ENCODE data around the gene APOF. TPM values are rescaled to one million over a fixed set of nuclear protein-coding genes. Genes with fewer than 3 reads are reported as not detected.

APOF gene, protein sequence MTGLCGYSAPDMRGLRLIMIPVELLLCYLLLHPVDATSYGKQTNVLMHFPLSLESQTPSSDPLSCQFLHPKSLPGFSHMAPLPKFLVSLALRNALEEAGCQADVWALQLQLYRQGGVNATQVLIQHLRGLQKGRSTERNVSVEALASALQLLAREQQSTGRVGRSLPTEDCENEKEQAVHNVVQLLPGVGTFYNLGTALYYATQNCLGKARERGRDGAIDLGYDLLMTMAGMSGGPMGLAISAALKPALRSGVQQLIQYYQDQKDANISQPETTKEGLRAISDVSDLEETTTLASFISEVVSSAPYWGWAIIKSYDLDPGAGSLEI
- total RNA-seq, result under 1 TPM in 1 of 2 donors, not detected in 1; 0.12 TPM
- not detected for polyA plus RNA-seq
- long read RNA-seq, donor 1, result 0 reads
- long read RNA-seq, donor 2, result 0 reads
- long read RNA-seq, donor 3, result 0 reads
- long read RNA-seq, donor 4, result 0 reads
- long read RNA-seq, donor 5, result 0 reads

DNA sequence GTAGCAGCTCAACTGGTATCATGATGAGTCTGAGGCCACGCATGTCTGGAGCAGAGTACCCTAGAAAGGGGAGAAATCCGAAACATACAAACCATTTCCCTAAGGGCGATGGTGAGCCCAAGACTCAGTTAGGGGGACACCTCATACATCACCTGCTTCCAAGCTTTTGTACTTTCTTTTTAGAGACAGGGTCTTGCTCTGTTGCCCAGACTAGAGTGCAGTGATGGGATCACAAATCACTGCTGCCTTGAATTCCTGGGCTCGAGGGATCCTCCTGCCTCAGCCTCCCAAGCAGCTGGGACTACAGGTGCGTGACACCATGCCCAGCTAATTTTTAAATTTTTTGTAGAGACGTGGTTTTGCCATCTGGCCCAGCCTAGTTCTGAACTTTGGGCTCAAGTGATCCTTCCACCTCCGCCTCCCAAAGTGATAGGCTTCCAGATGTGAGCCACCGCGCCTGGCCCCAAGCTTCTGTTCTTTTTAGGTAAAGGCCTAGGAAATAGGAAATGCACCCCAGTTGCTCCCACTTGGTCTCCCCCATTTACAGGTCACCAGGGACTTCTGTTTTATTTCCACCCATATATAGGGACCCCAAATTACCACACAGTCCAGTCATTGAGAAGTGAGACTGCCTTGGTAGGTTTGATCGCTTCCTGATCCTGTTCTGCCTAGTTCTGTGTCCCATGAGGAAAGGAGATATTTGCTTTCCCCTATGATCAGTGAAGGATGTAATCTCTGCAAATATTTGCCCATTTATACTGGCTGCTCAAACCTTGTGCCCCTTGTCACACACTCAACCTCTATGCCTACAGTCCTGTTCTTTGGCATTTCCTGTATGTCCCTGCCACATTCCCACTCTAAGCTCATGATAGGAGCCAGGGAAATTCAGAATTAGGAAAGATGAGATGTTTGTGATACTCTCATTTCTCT, at the start of gene APOF:
Gene APOF, minus strand, starts transcription at position 728 of the 930 bp plus-strand sequence. Its CDS starts 112 bp downstream, at position 616.
- Histone ChIP-seq H3K9ac (ENCODE audit: insufficient read depth in 1 of 2, low read length in 2 of 2) (no peak within 1 kb of the TSS), H3K4me3 (no peak within 1 kb of the TSS)
- no peak for DNase-seq

GRCh38 chr12:56411781-56412639, 49.4 kb upstream of the APOF start:
- TF ChIP-seq, protein P1, sequence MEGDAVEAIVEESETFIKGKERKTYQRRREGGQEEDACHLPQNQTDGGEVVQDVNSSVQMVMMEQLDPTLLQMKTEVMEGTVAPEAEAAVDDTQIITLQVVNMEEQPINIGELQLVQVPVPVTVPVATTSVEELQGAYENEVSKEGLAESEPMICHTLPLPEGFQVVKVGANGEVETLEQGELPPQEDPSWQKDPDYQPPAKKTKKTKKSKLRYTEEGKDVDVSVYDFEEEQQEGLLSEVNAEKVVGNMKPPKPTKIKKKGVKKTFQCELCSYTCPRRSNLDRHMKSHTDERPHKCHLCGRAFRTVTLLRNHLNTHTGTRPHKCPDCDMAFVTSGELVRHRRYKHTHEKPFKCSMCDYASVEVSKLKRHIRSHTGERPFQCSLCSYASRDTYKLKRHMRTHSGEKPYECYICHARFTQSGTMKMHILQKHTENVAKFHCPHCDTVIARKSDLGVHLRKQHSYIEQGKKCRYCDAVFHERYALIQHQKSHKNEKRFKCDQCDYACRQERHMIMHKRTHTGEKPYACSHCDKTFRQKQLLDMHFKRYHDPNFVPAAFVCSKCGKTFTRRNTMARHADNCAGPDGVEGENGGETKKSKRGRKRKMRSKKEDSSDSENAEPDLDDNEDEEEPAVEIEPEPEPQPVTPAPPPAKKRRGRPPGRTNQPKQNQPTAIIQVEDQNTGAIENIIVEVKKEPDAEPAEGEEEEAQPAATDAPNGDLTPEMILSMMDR (IDR thresholded peaks at IDR 0.05; ENCODE audit: control extremely low read depth, extremely low read depth), result no peak
- H3K27ac ChIP-seq (ENCODE audit: low read depth in 1 of 2, low read length in 1 of 2), result no peak overlapping the region
- no peaks in the 10 kb centered on the region for H3K27me3 ChIP-seq (ENCODE audit: control insufficient read depth in 3 of 3, insufficient read depth in 3 of 3, low read length in 2 of 3)
- ATAC-seq (ENCODE audit: insufficient read depth, low FRiP score) (no peak), DNase-seq (no peak)
- no peak overlapping the region for H3K9ac ChIP-seq (ENCODE audit: insufficient read depth in 1 of 2, low read length in 2 of 2)
- H3K36me3 ChIP-seq (ENCODE audit: control insufficient read depth in 4 of 4, insufficient read depth in 4 of 4, low read length in 4 of 4), result peaks cover 0 to 2% (median 0%) of the 10 kb centered on the region in 4 donors
- no peak overlapping the region for H3K4me3 ChIP-seq
- no peaks in the 10 kb centered on the region for H3K4me1 ChIP-seq (ENCODE audit: control insufficient read depth in 5 of 5, insufficient read depth in 5 of 5, low read length in 5 of 5)
- H3K9me3 ChIP-seq (ENCODE audit: control insufficient read depth in 4 of 4, insufficient read depth in 3 of 4, low read length in 3 of 4), result no peaks in the 10 kb centered on the region
- WGBS, 2 donors, result 83 to 90% methylated on average over 6 of the region's 6 CpGs

More for the DNA sequence above, at the start of gene APOF:
- Histone ChIP-seq H3K27me3 (ENCODE audit: control insufficient read depth in 3 of 3, insufficient read depth in 3 of 3, low read length in 2 of 3) (no peaks in the 10 kb centered on the region), H3K4me1 (ENCODE audit: control insufficient read depth in 5 of 5, insufficient read depth in 5 of 5, low read length in 5 of 5) (peaks cover 0 to 15% (median 4%) of the 10 kb centered on the region in 5 donors), H3K9me3 (ENCODE audit: control insufficient read depth in 4 of 4, insufficient read depth in 3 of 4, low read length in 3 of 4) (no peaks in the 10 kb centered on the region), H3K27ac (ENCODE audit: low read depth in 1 of 2, low read length in 1 of 2) (no peak within 1 kb of the TSS), H3K36me3 (ENCODE audit: control insufficient read depth in 4 of 4, insufficient read depth in 4 of 4, low read length in 4 of 4) (no peaks in the 10 kb centered on the region)
- TF ChIP-seq, protein P1 (IDR thresholded peaks at IDR 0.05; ENCODE audit: control extremely low read depth, extremely low read depth), result no peak
- no peak for ATAC-seq (ENCODE audit: insufficient read depth, low FRiP score)
- WGBS, 2 donors, result 94 to 100% methylated on average over 10 of the region's 10 CpGs

DNA sequence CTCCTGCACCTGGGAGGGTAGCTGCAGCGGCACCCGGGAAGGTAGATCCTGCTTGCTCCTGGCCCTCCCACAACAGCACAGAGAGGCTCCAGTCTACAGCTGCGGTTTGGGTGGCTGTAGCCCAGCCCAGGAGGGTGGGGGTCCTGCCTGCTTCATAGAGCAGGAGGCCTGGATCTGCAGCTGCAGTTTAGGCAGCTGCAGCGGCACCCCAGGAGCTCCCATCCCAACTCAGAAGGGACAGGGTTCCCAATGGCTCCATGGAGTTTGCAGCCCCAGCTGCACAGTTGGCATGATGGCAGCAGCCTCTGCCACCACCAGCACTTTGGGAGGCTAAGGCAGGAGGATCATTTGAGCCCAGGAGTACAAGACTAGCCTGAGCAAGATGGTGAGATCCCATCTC, 48.1 kb upstream of the APOF start:
- ATAC-seq (ENCODE audit: insufficient read depth, low FRiP score) (no peak), DNase-seq (no peak)
- no peak overlapping the region for H3K9ac ChIP-seq (ENCODE audit: insufficient read depth in 1 of 2, low read length in 2 of 2)
- no peak overlapping the region for H3K4me3 ChIP-seq
- 89 to 95% methylated on average over 4 of the region's 4 CpGs for WGBS, 2 donors
- H3K4me1 ChIP-seq (ENCODE audit: control insufficient read depth in 5 of 5, insufficient read depth in 5 of 5, low read length in 5 of 5), result no peaks in the 10 kb centered on the region
- TF ChIP-seq, protein P1 (IDR thresholded peaks at IDR 0.05; ENCODE audit: control extremely low read depth, extremely low read depth), result no peak
- no peaks in the 10 kb centered on the region for H3K27me3 ChIP-seq (ENCODE audit: control insufficient read depth in 3 of 3, insufficient read depth in 3 of 3, low read length in 2 of 3)
- no peak overlapping the region for H3K27ac ChIP-seq (ENCODE audit: low read depth in 1 of 2, low read length in 1 of 2)
- peaks cover 0 to 2% (median 0%) of the 10 kb centered on the region in 4 donors for H3K36me3 ChIP-seq (ENCODE audit: control insufficient read depth in 4 of 4, insufficient read depth in 4 of 4, low read length in 4 of 4)
- no peaks in the 10 kb centered on the region for H3K9me3 ChIP-seq (ENCODE audit: control insufficient read depth in 4 of 4, insufficient read depth in 3 of 4, low read length in 3 of 4)

Data from lung (tissue), 16 donors.